HL-60/S4 treated with retinoic acid at 250 ng/mL for 4 days and 3 days (cell line): ENCODE data around the gene FOXD2.

Experiments used
- in situ Hi-C: fragments of 300-500 bp; cut with MboI; formaldehyde crosslinking; loops from 2 replicates; pipeline ENCODE4 v1.7.0; 2022; ENCODE audit warnings: low sequenced_read_pairs

The FOXD2 gene

DNA sequence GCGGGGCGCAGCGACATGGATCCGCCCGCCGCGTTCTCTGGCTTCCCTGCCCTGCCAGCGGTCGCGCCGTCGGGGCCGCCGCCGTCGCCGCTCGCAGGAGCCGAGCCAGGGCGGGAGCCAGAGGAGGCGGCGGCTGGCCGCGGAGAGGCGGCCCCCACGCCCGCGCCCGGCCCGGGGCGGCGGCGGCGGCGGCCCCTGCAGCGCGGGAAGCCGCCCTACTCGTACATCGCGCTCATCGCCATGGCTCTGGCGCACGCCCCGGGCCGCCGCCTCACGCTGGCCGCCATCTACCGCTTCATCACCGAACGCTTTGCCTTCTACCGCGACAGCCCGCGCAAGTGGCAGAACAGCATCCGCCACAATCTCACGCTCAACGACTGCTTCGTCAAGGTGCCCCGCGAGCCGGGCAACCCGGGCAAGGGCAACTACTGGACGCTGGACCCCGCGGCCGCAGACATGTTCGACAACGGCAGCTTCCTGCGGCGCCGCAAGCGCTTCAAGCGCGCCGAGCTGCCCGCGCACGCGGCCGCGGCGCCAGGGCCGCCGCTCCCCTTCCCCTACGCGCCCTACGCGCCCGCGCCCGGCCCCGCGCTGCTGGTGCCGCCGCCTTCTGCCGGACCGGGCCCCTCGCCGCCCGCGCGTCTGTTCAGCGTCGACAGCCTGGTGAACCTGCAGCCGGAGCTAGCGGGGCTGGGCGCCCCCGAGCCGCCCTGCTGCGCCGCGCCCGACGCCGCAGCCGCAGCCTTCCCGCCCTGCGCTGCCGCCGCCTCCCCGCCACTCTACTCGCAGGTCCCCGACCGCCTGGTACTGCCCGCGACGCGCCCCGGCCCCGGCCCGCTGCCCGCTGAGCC, 21.3 kb upstream of the FOXD2 start:
- in situ Hi-C loops: no loop called here

DNA sequence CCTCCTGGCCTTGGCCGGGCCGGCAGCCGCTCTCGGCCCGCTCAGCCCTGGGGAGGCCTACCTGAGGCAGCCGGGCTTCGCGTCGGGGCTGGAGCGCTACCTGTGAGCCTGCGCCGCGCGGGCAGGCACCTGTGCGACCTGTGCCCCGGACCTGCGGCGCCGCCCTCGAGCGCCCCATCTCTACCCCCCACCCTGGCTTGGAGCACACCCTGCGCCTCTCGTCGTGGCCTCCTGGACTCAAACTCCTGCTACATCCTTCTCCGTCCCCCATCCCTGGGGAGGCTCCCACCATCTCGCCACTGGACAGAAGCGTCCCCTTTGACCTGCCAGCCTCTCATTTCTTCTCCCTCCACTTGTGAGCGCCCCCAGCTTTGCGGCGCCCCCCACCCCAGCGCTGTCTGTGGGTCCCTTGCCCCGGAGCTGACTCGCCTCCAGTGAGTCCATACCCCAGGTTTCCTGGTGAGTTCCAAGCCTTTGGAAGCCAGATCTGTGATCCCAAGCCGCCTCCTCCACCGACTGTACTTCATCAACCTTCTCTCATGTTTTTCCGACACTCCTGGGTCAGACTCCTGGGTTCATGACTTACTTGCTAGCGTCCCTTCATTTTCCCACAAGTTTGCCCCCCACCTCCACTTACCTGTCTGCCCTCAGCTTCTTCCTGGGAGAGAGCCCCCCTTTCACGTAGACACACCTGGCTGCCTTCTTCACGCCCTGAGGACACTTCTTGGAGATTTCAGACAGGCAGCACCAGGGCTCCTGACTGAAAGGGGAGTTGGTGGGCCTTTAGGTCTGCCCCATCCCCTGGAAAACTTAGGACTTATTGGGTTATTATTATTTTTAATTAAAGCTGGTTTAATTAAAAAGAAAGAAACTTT, 20.4 kb upstream of the FOXD2 start:
- in situ Hi-C loops: no loop called here

DNA sequence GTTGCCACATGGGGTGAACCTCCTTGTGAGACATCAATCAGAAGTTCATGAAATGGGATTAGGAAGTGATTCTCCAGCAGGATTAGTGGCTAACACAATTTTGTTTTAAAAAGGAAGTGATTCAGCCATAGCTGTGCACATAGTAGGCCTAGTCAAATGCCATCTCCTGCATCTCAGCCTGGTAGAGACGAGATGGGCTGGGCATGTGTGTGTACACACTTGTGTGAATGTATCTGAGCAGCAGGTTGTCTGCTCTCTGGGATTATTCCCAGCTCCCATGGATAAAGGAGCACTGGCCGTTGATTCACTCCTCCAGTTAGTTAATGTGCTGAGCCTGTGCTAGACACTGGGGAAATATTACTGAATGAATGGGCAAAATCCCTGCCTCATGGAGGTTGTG, 19.7 kb upstream of the FOXD2 start:
- in situ Hi-C loops: no loop called here

DNA sequence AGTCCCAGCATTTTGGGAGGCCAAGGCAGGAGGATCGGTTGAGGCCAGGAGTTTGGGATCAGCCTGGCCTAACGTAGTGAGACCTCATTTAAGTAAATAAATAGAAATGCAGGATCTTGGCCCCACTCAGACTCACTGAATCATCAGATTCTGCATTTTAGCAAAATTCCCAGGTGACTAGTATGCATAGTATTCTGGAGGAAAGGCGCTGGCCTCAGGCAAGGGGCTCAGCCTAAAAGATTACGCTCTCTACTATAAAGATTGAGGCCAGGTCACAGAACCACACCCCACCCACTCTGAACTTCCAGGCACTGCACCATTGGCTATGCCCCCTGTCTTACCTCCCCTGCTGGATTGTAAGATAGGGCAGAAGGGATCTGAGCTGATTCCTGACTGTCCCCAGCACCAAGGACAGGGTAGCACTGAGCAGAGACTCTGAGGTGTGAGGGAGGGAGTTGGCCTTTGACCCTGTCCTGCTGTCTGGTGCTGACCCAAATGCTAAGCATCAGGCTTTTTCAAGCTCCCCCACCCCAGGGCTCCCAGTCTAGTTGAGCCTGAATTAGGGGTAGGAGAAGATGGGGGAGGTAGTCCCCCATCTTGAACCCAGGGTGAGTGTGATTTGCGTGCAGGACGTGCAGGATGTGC, 19.0 kb upstream of the FOXD2 start:
- in situ Hi-C loops: no loop called here

DNA sequence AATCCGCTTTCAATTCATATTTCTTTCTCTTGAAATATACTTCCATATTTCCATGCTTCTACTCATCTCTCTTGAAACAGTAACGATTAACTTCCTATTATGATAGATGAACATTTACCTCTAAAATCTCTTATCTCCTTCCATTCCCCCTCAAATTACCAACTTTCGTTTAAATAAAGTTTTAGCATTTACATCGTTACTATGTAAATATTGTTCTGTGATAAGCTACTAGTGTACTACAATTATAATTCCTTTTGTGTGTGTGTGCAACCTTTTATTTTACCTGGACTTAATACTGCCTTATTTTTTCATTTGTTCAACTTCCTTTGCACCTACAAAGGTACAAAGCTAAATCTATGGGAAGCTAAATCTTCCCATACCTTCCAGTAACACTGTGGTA, 17.3 kb upstream of the FOXD2 start:
- in situ Hi-C loops: no loop called here

DNA sequence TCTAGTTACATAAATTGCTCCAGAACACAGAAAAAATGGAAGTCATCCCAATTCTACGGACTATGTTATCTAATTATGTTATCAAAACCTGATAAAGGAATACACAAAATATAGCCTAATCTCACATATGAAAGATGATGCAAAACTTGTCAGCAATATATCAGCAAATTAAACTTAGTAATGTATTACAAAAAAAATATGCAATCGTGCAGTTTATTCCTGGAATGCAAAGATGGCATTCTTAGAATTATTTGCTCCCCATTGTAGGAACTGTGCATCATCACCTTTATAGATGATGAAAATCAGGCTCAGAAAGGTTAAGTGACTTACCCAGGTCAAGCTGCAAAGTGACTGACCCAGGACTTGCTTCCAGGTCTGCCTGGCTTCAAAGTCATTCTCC, 14.0 kb upstream of the FOXD2 start:
- in situ Hi-C loops: no loop called here

DNA sequence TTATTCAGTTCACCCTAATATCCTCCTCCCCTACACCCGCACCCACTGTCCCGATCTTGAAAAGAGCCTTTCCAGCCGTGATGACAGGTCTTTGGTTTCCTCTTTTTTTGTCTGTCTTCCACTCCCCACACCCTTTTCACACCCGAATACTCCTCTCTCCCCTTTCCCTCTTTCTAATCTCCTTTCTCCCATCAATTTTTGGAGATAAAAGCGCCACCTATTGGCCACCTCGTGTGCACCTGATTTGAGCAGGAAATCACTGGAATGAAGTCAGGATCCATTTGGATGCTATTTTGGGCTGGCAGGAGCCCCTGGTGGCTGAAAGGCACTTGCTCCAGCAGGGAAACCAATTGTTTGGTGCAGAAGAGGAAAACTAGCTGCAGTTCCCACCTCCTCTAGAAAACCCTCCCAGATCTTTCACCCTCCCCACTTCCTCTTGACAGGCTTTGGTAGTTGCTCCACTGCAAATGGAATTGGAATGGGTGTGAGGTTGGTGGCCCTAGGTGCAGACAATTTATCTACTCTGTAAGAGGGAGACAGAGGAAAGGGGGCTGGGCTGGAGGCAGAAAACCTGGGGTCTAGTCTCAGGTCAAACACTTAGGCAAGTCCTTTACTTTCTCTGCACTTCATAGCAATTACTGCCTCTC, 13.4 kb upstream of the FOXD2 start:
- in situ Hi-C loops: no loop called here

DNA sequence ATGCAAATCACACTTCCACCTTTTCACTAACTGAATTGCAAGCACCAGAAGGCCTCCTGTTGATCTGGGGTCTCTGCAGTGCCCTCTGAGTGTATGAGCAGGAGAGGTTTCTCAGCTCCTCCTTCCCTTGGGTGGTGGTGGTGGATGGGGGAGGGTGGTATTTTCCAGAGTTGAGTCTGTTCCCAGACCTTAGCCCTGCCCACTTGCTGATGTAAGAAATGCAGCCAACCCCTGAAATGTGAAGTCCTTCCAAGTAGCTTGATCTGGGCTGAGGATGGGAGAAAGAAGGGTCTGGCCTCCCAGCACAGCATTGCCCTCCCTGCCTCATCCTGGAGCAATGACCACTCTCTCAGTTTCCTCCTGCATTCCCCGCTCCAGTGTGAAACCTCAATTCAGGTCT, 6.3 kb upstream of the FOXD2 start:
- in situ Hi-C loops: no loop called here

DNA sequence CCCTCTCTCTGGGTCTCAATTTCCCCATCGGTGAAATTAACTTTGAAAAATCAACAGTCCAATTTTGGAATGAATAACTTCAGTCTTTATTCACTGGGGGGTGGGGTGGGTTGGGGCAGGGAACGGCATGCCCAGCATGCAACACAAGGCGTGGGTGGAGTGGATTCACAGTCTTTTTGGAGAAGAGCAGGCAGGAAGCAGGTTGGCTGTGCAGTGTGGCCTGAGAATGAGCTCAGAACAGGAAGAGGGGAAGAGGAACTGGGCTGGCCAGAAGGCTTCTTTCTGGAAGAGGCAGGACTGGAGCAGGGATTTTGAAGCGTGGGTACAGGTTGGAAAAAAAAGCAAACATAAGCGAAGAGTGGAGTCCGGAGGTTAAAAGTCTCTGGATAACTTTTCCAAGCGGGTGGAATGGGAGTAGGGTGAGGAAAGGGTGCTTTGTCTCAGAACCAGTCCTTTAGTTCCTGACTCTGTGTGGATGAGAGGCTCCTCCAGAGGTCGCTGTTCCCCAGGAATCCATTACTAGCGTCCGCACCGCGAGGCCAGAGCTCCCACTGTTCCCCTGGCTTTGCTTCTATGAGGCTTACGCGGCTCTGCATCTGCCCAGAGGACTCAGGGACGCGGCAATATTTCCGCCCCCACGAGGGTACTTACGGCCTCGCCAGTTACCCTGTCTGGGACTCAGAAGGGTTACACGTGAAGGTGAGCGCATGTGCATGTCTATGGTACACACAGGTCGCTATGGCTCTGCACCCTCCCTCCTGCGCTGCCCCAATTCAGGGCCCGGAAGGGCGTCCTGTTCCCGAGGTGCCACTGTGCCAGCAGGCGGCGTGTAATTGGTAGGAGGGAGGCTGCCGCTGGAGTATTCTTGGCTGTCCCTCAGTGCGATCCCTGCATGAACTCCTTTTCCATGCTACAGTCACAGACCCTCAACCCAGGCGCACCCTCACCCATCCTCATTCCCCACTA, 5.5 kb upstream of the FOXD2 start:
- in situ Hi-C loops: no loop called here

DNA sequence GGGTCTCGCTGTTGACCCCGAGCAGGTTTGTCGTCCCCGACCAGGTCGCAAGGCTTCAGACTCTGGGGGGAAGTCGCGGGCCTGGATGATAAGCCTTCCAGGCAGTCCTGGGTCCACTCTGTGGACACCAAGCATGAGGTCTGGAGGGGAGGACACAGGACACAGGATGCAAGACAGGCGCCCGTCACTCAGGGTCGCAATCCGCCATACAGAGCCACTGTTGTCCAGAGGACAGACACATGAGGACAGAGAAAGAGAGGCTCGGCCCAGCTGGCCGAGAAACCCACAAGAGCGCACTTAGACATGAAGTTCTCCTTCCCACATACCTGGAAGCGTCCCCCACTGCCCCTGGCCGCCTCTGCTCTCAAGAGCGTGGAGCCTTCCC, 4.8 kb upstream of the FOXD2 start:
- in situ Hi-C loops: no loop called here

DNA sequence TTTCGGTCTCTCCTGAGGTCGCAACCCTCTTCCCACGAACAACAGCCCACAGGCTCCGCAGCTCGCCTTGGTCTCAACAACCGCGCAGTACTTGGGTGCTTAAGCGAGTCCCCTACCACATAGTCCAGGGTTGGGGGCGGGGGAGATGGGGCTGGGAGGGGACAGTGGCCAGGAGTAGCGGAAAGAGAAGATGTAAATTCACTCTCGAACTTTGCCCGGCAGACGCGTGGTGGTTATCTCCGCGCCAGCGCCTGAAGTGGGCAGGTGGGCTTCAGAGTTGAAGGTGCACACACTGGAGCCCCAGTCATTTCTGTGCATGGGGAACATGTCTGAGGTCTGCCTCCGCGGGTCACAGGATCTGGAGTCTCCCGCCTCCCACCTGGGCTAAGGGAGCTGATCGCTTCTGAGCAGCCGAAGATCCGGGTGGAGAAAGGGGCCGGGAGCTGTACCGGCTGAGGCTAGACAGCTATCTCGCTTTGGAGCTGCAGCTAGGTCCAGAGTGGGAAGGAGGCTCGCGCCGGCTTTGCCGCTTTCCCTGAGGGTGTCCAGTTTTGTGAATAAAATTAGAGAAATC, 4.3 kb upstream of the FOXD2 start:
- in situ Hi-C loops: no loop called here

DNA sequence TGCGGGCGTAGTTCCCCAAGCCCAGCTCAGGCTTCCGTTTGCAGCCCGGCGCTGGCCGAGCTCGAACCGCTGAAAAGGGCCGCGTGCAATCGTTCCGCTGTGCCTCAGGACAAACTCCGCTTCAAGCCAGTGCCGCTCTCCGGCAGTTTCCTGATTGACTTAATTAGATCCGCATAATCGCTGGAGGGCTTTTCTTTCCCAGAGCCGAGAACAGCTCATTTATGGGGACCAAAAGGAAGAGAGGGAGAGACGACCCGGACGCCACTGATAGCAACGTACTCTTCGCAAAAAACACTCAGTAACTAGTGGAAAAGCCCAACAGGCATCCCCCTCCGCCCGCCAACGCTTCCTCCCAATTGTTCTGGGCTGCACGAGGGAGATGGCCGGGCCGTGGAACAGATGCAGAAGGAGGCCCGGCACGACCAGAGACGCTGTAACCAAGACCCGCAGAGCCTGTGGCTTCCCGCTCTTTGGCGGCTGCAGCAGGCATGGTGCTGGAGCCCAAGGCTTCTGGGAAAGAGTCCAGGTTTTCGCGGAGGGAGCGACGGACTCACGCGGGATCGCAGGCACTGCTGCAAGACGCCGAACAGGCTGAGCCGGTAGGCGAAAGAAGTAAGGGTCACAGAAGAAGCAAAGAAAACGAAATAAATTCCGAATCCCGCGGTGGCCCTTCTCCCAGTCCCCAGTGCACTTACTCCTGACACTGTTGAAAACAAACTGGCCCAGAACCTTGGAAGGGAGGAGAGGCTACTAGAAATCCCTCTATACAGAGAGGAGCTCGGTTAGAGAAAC, 3.6 kb upstream of the FOXD2 start:
- in situ Hi-C loops: no loop called here

DNA sequence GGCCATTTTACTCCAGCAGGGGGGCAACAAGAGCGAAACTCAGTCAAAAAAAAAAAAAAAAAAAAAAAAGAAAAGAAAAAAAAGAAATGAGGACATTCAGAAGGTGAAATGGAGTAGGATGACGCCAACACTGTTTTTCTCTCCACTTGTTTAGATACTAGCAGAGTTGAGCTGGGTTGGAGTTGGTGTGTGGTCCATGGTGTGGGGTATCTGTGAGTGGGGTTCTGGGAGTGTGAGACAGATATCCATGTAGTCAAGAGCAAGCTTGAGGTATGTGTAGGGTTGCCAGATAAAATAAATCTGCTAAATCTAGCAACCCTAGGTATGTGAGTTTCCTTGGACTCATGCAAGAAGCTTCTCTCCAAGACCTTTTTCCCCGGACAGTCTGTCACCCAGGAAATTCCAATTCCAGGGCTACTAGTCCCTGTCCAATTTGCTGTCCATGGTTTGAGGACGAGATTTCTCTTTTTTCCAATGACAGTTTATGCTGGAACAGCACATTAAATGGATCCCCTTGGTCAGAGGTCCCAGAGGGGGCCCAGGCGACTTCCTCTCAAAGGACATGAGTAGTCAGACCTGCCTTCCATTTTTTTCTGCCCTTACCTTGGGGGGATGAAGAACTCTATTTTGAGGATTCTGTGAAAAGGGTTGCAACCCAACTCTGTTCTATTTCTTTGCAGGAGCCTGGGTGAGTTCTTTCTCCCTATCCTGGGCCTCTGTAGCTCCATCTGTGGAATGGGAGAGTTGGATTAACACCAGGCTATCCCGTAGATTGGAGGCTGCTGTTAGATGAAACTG, 2.1 kb upstream of the FOXD2 start:
- in situ Hi-C loops: no loop called here

DNA sequence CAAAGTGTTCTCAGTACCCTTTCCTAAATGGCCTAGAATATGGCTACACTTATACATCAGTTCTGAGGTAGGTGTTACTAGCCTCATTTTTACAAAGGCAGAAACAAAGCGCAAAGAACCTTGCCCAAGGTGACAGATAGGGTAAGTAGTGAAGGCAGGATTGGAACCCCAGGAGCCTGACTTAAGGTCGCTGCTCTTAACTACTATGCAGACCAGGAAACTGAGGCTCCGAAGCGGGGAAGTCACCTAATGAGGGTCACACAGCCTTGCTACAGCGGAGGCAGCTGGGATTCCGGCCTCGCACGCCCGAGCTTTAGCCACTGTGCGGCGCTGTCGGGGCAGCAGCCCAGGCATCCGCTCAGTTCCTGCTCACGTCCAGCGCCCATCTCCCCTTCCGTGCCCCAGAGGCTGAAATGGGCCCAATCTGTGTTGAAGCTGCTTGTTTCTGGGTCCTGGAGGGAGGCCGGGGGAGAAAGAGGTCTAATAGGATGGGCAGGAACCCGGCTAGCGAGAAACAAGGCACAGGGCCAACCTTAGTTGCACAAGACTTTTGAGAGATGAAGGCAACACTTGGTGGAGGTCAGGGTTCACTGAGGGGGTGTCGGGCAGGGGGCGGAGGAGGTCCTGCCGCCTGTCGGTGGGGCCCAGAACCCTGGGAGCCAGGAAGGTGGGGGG, 1.4 kb upstream of the FOXD2 start:
- in situ Hi-C loops: no loop called here

DNA sequence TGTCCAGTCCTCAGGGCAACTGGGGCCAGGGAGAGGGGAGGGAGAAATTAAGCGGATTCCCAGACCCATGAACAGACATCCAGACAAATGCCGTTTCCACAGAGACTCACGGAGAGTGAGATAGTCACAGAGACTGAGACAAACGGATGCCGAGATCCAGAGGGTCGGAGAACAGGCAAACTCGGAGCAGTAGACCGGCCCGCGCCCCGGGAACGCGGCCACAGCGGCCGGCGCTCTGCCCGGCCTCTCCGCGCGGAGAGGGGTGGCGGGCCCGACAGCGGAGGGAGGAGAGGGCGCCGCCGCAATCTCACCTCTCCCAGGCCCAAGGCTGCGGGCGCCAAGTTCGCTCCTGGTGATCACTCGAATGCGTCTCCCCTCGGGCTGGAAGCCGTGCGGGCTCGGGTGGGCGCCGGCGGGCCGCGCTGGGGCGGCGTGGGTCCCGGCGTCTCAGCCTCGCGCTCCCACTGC, 831 bp upstream of the FOXD2 start:
- in situ Hi-C loops: no loop called here

DNA sequence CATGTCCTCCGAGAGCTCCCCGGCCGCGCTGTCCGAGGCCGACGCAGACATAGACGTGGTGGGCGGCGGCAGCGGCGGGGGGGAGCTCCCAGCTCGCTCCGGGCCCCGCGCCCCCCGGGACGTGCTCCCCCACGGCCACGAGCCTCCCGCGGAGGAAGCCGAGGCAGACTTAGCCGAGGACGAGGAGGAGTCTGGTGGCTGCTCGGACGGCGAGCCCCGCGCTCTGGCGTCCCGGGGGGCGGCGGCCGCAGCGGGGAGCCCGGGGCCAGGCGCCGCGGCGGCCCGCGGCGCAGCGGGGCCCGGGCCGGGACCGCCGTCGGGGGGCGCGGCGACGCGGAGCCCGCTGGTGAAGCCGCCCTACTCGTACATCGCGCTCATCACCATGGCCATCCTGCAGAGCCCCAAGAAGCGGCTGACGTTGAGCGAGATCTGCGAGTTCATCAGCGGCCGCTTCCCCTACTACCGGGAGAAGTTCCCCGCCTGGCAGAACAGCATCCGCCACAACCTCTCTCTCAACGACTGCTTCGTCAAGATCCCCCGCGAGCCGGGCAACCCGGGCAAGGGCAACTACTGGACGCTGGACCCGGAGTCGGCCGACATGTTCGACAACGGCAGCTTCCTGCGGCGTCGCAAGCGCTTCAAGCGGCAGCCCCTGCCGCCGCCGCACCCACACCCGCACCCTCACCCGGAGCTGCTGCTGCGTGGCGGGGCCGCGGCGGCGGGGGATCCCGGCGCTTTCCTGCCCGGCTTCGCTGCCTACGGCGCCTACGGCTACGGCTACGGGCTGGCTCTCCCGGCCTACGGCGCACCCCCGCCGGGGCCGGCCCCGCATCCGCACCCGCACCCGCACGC, 547 bp downstream of the FOXD2 start:
- in situ Hi-C loops: no loop called here
